DOHH2 (cell line): ENCODE measurements around the gene UGT1A8.

Experiments used
- H3F3A ChIP-seq: fragments of 200-600 bp; sonication (generic), shearing (Covaris generic); 2 replicates; pipeline ENCODE4 v1.6.0; 2016; ENCODE audit warnings: antibody characterized with exemption, mild to moderate bottlenecking; ENCODE audit not compliant: control insufficient read depth, insufficient read depth
- H3K27ac ChIP-seq: fragments of 200-600 bp; sonication (generic); 2 replicates; pipeline ENCODE4 v1.5.1; 2014; ENCODE audit warnings: low read depth, mild to moderate bottlenecking, low read length, moderate library complexity
- H3K27me3 ChIP-seq: fragments of 200-600 bp; sonication (generic); 2 replicates; pipeline ENCODE4 v1.6.1; 2014; ENCODE audit warnings: mild to moderate bottlenecking, low read length, mixed read lengths; ENCODE audit not compliant: control insufficient read depth
- H3K36me3 ChIP-seq: fragments of 200-600 bp; sonication (generic); 2 replicates; pipeline ENCODE4 v1.6.1; 2014; ENCODE audit warnings: mild to moderate bottlenecking, low read length, moderate library complexity, mixed read lengths; ENCODE audit not compliant: control insufficient read depth
- H3K4me1 ChIP-seq: fragments of 200-600 bp; sonication (generic); 2 replicates; pipeline ENCODE4 v1.6.1; 2014; ENCODE audit warnings: mild to moderate bottlenecking, low read length, mixed read lengths; ENCODE audit not compliant: control insufficient read depth
- H3K4me2 ChIP-seq: fragments of 200-600 bp; sonication (generic); 2 replicates; pipeline ENCODE4 v1.6.0; 2014; ENCODE audit warnings: mild to moderate bottlenecking, low read length, moderate library complexity
- H3K4me3 ChIP-seq: fragments of 200-600 bp; sonication (generic); 2 replicates; pipeline ENCODE4 v1.5.1; 2014; ENCODE audit warnings: mild to moderate bottlenecking, low read length, mixed read lengths
- H3K79me2 ChIP-seq: fragments of 200-600 bp; sonication (generic); 2 replicates; pipeline ENCODE4 v1.6.1; 2014; ENCODE audit warnings: mild to moderate bottlenecking, low read length, mixed read lengths; ENCODE audit not compliant: control insufficient read depth
- H3K9me2 ChIP-seq: fragments of 200-600 bp; sonication (generic); replicated peaks from 2 replicates; pipeline ENCODE4 v1.6.1; 2014; ENCODE audit warnings: mild to moderate bottlenecking, low read length, mixed read lengths; ENCODE audit not compliant: control insufficient read depth
- H3K9me3 ChIP-seq: fragments of 200-600 bp; sonication (generic); 2 replicates; pipeline ENCODE4 v1.6.1; 2014; ENCODE audit warnings: antibody characterized with exemption, low read length, mixed read lengths; ENCODE audit not compliant: control insufficient read depth, insufficient read depth
- H4K20me1 ChIP-seq: fragments of 200-600 bp; sonication (generic); 2 replicates; pipeline ENCODE4 v1.6.0; 2014; ENCODE audit warnings: low read depth, mild to moderate bottlenecking, antibody characterized with exemption, low read length, moderate library complexity; ENCODE audit not compliant: control insufficient read depth, insufficient read depth
- EZH2phosphoT487 ChIP-seq: fragments of 200-600 bp; sonication (generic); IDR thresholded peaks from 2 replicates; pipeline ENCODE4 v1.6.1; 2017; ENCODE audit warnings: borderline replicate concordance, mild to moderate bottlenecking, antibody characterized with exemption, low read length, moderate library complexity, mixed read lengths
- TF ChIP-seq, protein P1 (sequence below): fragments of 200-600 bp; sonication (generic); IDR thresholded peaks from one replicate; pipeline ENCODE4 v1.5.1; 2014; ENCODE audit warnings: antibody characterized with exemption, mild to moderate bottlenecking, low read depth, low read length; ENCODE audit not compliant: poor library complexity, severe bottlenecking

The UGT1A8 gene

DNA sequence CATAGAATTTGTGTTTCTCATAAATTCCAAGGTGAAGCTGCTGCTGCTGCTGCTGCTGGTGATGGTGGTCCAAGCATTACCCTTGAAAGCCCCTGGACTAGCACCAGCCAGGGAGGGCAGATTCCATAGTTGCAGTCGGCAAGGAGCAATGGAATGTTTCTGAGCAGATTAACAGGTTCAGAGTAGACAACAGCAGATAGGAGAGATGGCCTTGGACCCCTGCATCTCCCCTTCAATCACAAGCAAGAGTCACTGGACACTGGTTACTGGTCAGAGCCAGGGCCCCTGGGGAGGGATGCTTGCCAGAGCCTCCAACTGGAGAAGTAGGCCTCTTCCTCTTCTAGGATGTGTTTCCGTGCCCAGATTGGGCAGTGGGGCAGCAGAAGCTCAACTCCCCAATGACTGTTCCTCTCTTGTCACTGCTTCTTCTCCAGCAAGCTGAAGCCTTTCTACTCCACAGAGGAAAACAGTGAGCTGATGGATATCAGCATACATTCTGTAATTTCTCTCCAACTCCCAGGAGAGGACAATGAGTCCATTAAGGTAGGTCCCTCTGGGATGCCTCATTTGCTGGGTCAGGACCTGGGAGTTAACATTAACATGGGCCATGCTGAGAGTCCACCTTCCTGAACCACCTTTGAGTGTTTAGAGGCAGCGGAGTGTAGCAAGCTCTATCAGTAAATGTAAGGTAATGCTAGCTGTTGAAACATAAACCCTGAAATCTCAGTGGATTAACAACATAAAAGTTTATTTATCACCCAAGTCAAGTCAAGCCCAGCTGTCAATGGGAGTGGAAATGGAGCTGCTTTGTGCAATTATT is 196.0 kb downstream of the UGT1A8 start:
- TF ChIP-seq, protein P1, sequence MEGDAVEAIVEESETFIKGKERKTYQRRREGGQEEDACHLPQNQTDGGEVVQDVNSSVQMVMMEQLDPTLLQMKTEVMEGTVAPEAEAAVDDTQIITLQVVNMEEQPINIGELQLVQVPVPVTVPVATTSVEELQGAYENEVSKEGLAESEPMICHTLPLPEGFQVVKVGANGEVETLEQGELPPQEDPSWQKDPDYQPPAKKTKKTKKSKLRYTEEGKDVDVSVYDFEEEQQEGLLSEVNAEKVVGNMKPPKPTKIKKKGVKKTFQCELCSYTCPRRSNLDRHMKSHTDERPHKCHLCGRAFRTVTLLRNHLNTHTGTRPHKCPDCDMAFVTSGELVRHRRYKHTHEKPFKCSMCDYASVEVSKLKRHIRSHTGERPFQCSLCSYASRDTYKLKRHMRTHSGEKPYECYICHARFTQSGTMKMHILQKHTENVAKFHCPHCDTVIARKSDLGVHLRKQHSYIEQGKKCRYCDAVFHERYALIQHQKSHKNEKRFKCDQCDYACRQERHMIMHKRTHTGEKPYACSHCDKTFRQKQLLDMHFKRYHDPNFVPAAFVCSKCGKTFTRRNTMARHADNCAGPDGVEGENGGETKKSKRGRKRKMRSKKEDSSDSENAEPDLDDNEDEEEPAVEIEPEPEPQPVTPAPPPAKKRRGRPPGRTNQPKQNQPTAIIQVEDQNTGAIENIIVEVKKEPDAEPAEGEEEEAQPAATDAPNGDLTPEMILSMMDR: no peak
- TF ChIP-seq EZH2phosphoT487: no peak
- no peaks in the 10 kb centered on the region for H3K4me1 ChIP-seq

DNA sequence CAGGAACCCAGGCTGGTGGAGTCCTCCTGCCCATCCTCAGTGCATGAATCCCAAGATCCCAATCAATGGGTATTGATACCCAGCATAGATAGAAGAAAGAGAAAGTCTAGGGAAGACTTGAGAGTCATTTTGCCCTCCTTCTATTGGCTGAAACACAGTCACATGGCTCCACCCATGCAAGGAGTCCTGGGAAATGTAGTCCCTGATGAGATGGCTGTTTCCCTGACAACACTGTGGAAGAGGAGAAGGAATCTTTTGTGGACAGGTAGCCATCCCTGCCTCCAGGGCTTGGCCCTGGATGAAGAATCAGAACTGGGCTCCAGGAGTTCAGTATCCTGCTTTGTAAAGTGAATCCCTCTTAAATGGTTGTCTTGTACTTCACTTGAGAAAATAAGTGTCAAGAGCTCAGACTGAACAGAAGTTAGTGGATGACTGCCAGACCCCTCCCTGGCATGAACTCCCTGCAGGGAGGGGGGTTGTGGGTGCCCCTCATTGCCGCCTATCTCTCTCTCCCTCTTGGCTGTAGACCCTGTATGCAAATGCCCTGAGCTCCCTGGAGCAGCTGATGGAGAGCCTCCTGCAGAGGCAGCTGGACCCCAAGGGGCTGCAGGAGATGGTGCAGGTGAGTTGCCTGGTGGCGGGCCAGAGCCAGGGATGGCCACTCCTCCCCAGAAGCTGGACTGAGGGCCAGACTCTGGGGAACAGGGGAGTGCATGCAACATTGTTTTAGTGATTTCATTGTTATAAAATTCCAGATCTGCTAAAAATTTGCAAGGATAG is 196.8 kb downstream of the UGT1A8 start:
- no peak overlapping the region for H3K4me3 ChIP-seq
- no peaks in the 10 kb centered on the region for H3K36me3 ChIP-seq
- no peaks in the 10 kb centered on the region for H3K4me1 ChIP-seq
- TF ChIP-seq, protein P1: no peak
- TF ChIP-seq EZH2phosphoT487: no peak
- peaks cover 5% of the 10 kb centered on the region; the same call in 1 of the 2 replicates for H3K9me3 ChIP-seq
- H3K79me2 ChIP-seq: no peaks in the 10 kb centered on the region
- H3F3A ChIP-seq: no peaks in the 10 kb centered on the region
- H3K9me2 ChIP-seq: no peaks in the 10 kb centered on the region
- no peak overlapping the region for H3K27ac ChIP-seq
- no peaks in the 10 kb centered on the region for H4K20me1 ChIP-seq
- H3K27me3 ChIP-seq: peaks cover 2% of the 10 kb centered on the region; the same call in 1 of the 2 replicates
- H3K4me2 ChIP-seq: no peak overlapping the region

More for the DNA sequence above, 196.0 kb downstream of the UGT1A8 start:
- H3K9me3 ChIP-seq: peaks cover 5% of the 10 kb centered on the region; the same call in 1 of the 2 replicates
- H3K27ac ChIP-seq: no peak overlapping the region
- H3K79me2 ChIP-seq: no peaks in the 10 kb centered on the region
- H4K20me1 ChIP-seq: no peaks in the 10 kb centered on the region
- H3K9me2 ChIP-seq: no peaks in the 10 kb centered on the region
- H3K4me3 ChIP-seq: no peak overlapping the region
- no peak overlapping the region for H3K4me2 ChIP-seq
- peaks cover 7% of the 10 kb centered on the region for H3K27me3 ChIP-seq
- no peaks in the 10 kb centered on the region for H3F3A ChIP-seq
- H3K36me3 ChIP-seq: no peaks in the 10 kb centered on the region

GRCh38 chr2:233815861-233816260 is 198.4 kb downstream of the UGT1A8 start:
- Histone ChIP-seq H3K9me3 (peaks cover 5% of the 10 kb centered on the region; the same call in 1 of the 2 replicates), H3K36me3 (no peaks in the 10 kb centered on the region), H3K4me1 (no peaks in the 10 kb centered on the region), H3K79me2 (no peaks in the 10 kb centered on the region), H3K27ac (no peak overlapping the region), H3K4me2 (no peak overlapping the region), H3K27me3 (no peaks in the 10 kb centered on the region), H3K4me3 (no peak overlapping the region), H4K20me1 (no peaks in the 10 kb centered on the region), H3F3A (no peaks in the 10 kb centered on the region), H3K9me2 (no peaks in the 10 kb centered on the region)
- TF ChIP-seq, protein P1: no peak
- TF ChIP-seq EZH2phosphoT487: no peak
